LNCAP (cell line): ENCODE measurements around the gene CETP.

Experiments used
- CTCF ChIP-seq: fragments of 450-650 bp; IDR thresholded peaks from 2 replicates; pipeline ENCODE4 v1.5.1; 2017; ENCODE audit warnings: mild to moderate bottlenecking

CETP gene

GRCh38 chr16:57013229-57013628 is 51.5 kb downstream of the CETP start:
- no peak for TF ChIP-seq CTCF

- no peak for TF ChIP-seq CTCF
Observed at GRCh38 chr16:57013902-57014301, 52.2 kb downstream of the CETP start.

GRCh38 chr16:57016301-57016700 is 54.6 kb downstream of the CETP start:
- TF ChIP-seq CTCF: no peak

GRCh38 chr16:57016831-57017230 is 55.1 kb downstream of the CETP start:
- no peak for TF ChIP-seq CTCF

- no peak for TF ChIP-seq CTCF
Observed at GRCh38 chr16:57017251-57017650, 55.5 kb downstream of the CETP start.

- TF ChIP-seq CTCF: no peak
Observed at GRCh38 chr16:57019746-57020145, 58.0 kb downstream of the CETP start.

GRCh38 chr16:57020651-57021050 is 58.9 kb downstream of the CETP start:
- TF ChIP-seq CTCF: no peak

- no peak for TF ChIP-seq CTCF
Observed at GRCh38 chr16:57021757-57022156, 60.0 kb downstream of the CETP start.
